Heart right ventricle (tissue), 16 donors: ENCODE measurements around the gene MZB1. TPM values are rescaled to one million over a fixed set of nuclear protein-coding genes. Genes with fewer than 3 reads are reported as not detected.

Experiments used
- ATAC-seq, 8 donors: fragments of 200-7000 bp; cut with Tn5 transposase; one replicate each; pipeline ENCODE4 v1.9.1; 2020; ENCODE audit warnings: mild to moderate bottlenecking in 8 of 8, moderate library complexity in 8 of 8, moderate number of reproducible peaks in 1 of 8
- DNase-seq, 2 donors: peaks; one replicate each; pipeline ENCODE4 v3.0.0-alpha.2; 2020
- H3K27ac ChIP-seq, 10 donors: fragments of 200-600 bp; sonication (generic) in 2 of 10; one replicate each; pipeline versions ENCODE4 v1.5.0 to v1.8.0; 2020 to 2022; ENCODE audit warnings: mild to moderate bottlenecking in 3 of 10
- H3K27me3 ChIP-seq, 7 donors: fragments of 200-600 bp; one replicate each; pipeline ENCODE4 v1.8.0; 2021 to 2022; ENCODE audit warnings: mild to moderate bottlenecking in 2 of 7
- H3K36me3 ChIP-seq, 9 donors: fragments of 200-600 bp; sonication (generic) in 1 of 9; one replicate each; pipeline versions ENCODE4 v1.5.0 to v1.8.0; 2020 to 2022; ENCODE audit warnings: mild to moderate bottlenecking in 2 of 9
- H3K4me1 ChIP-seq, 9 donors: fragments of 200-600 bp; sonication (generic) in 1 of 9; one replicate each; pipeline versions ENCODE4 v1.5.0 to v1.8.0; 2020 to 2022; ENCODE audit warnings: mild to moderate bottlenecking in 4 of 9
- H3K4me3 ChIP-seq, 10 donors: fragments of 200-600 bp; sonication (generic) in 2 of 10; one replicate each; pipeline versions ENCODE4 v1.5.0 to v1.8.0; 2020 to 2022; ENCODE audit warnings: mild to moderate bottlenecking in 7 of 10, moderate library complexity in 2 of 10
- H3K9me3 ChIP-seq, 11 donors: fragments of 200-600 bp in 10 of 11; sonication (generic) in 2 of 11; one replicate each; pipeline versions ENCODE4 v1.5.0 to v1.8.0; 2013 to 2022; ENCODE audit warnings: mild to moderate bottlenecking in 2 of 11, control low read depth in 1 of 11, moderate library complexity in 1 of 11
- CTCF ChIP-seq, 9 donors: fragments of 200-600 bp; sonication (generic) in 2 of 9; IDR thresholded peaks; one replicate each; pipeline versions ENCODE4 v1.5.0 to v1.8.0; 2021 to 2022; ENCODE audit warnings: antibody characterized with exemption in 9 of 9, mild to moderate bottlenecking in 5 of 9, moderate library complexity in 1 of 9
- WGBS, 2 donors: extraction: QIAGEN DNeasy Blood & Tissue Kit; methylation state at CpG; one replicate each; pipeline ENCODE4 v1.1.7; 2013; ENCODE audit warnings: inconsistent platforms in 1 of 2; 5-methylcytosine and 5-hydroxymethylcytosine counted together
- intact Hi-C, 10 donors: fragments of 100-400 bp; cut with DNase I; formaldehyde crosslinking; loops; one replicate each; pipeline versions ENCODE4 v1.11.1 to v1.14.2; 2022
- polyA plus RNA-seq, 2 donors: library from polyadenylated mRNA; stranded (reverse); fragments of 200-250 nt; gene quantifications; one replicate each; pipeline ENCODE4 v1.2.3, GENCODE V29; 2013
- total RNA-seq, 10 donors: library from RNA; stranded (reverse); fragmentation: NEBNext Ultra II Directional in 3 of 10; extraction: Animal tissue kit (Norgen Biotek cat#: 25700) in 3 of 10; gene quantifications; one replicate each; pipeline versions ENCODE4 v1.2.1 to v1.2.4, GENCODE V29; 2021 to 2023
- donor health status: Arrhythmogenic right ventricular cardiomyopathy.
- donor health status: ischemic (EF 13 %, LVEDD 7.1; RV severe dilation, severe dysfunction).
- donor health status: healthy with polysubstance abuse.
- donor health status: DM: no; HTN: yes; CAD: no.
- donor health status: DM: no; HTN: no; CAD: no.
- donor health status: ischemic (EF 25% LVEDD 6.9; RV normal size, moderate dysfunction).
- donor health status: ischemic (EF 25% LVEDD 5.7; RV mildly dilated, moderate dysfunction).
- donor health status: healthy.
- donor health status: DM: yes; HTN: yes; CAD: no.
- donor health status: Ischemic cardiomyopathy.
- donor health status: ischemic (EF 35%, LVEDD 5.7; RV mildly dilated, moderate dysfunction).
- donor health status: nonischemic (EF 11% LVEDD 7.7; RV severe dilation, severe dysfunction).
- donor health status: DM: yes; HTN: yes; CAD: no.
- donor health status: PGD.
- donor health status: ischemic (EF 29% LVEDD 5.4; RV normal size, mild dysfunction).
- donor health status: nonischemic (EF 23%, LVEDD 6.1; RV moderate dilation, normal function).

MZB1 gene
- total and polyA plus RNA-seq, 12 donors = 0.28 to 6.6 (median 0.66) TPM

GRCh38 chr5:139381837-139382761, 7.6 kb downstream of the MZB1 start:
- Histone ChIP-seq H3K36me3 (peaks cover 0 to 10% (median 0%) of the 10 kb centered on the region in 9 donors), H3K4me3 (no peak overlapping the region), H3K27ac (no peak overlapping the region), H3K27me3 (no peaks in the 10 kb centered on the region), H3K4me1 (peaks cover 0 to 26% (median 11%) of the 10 kb centered on the region in 9 donors), H3K9me3 (no peaks in the 10 kb centered on the region)
- intact Hi-C loops = no loop called here
- 79 to 80% methylated on average over 28 of the region's 28 CpGs for WGBS, 2 donors
- ATAC-seq (no peak), DNase-seq (no peak)
- TF ChIP-seq CTCF (IDR thresholded peaks at IDR 0.05) = no peak

- H3K4me3 ChIP-seq = no peak overlapping the region
- no peak for ATAC-seq
- H3K27me3 ChIP-seq = no peaks in the 10 kb centered on the region
- H3K4me1 ChIP-seq = peaks cover 0 to 12% (median 8%) of the 10 kb centered on the region in 9 donors
- no peaks in the 10 kb centered on the region for H3K9me3 ChIP-seq
- no peak for DNase-seq
- 83 to 88% methylated on average over 15 of the region's 15 CpGs for WGBS, 2 donors
- peaks cover 0 to 13% (median 0%) of the 10 kb centered on the region in 9 donors for H3K36me3 ChIP-seq
- no peak for TF ChIP-seq CTCF (IDR thresholded peaks at IDR 0.05)
- H3K27ac ChIP-seq = no peak overlapping the region
- intact Hi-C loops = no loop called here
These were observed 9.9 kb downstream of the MZB1 start for GRCh38 chr5:139379626-139380449.

- no peaks in the 10 kb centered on the region for H3K27me3 ChIP-seq
These were observed 10.8 kb downstream of the MZB1 start for GRCh38 chr5:139378941-139379361.

More at GRCh38 chr5:139378941-139379361, 10.8 kb downstream of the MZB1 start:
- no peak overlapping the region for H3K27ac ChIP-seq
- intact Hi-C loops = no loop called here
- no peak overlapping the region for H3K4me3 ChIP-seq
- DNase-seq (no peak), ATAC-seq (peak in 1 of 8 donors; percentile 10)
- H3K9me3 ChIP-seq = no peaks in the 10 kb centered on the region
- peaks cover 0 to 22% (median 0%) of the 10 kb centered on the region in 9 donors for H3K36me3 ChIP-seq
- H3K4me1 ChIP-seq = peaks cover 0 to 9% (median under 1%) of the 10 kb centered on the region in 9 donors
- TF ChIP-seq CTCF (IDR thresholded peaks at IDR 0.05) = no peak
- WGBS, 2 donors = 87 to 89% methylated on average over 13 of the region's 13 CpGs
